GM12865 (cell line): ENCODE results near the gene COL26A1.

Experiments
- DNase-seq: peaks from one replicate; pipeline ENCODE4 v3.0.0; 2010; ENCODE audit warnings: low read depth
- H3K4me3 ChIP-seq: 2 replicates; pipeline ENCODE4 v1.5.1; 2011; ENCODE audit warnings: mild to moderate bottlenecking, low read depth, low read length, control low read depth
- TF ChIP-seq, protein P1 (sequence below): IDR thresholded peaks from 2 replicates; pipeline ENCODE4 v1.5.1; 2011; ENCODE audit warnings: low read length, control low read depth, low read depth, inconsistent platforms; ENCODE audit not compliant: insufficient read depth; ENCODE audit errors: missing control alignments

COL26A1 gene

DNA sequence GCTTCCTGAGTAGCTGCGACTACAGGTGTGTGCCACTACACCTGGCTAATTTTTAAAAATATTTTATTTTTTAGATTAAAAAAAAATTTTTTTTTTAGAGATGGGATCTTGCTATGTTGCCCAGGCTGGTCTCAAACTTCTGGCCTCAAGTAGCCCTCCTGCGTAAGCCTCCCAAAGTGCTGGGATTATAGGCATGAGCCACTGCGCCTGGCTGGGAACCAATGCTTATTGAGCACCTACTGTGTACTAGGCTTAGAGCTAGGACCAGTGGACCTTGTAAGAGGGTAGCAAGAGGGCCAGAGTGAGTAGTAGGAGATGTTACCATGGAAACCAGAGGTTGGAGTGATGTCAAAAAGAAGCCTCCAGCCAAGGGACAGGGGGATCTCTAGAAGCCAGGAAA lies 31.2 kb downstream of the COL26A1 start:
- H3K4me3 ChIP-seq, result no peak overlapping the region
- TF ChIP-seq, protein P1, sequence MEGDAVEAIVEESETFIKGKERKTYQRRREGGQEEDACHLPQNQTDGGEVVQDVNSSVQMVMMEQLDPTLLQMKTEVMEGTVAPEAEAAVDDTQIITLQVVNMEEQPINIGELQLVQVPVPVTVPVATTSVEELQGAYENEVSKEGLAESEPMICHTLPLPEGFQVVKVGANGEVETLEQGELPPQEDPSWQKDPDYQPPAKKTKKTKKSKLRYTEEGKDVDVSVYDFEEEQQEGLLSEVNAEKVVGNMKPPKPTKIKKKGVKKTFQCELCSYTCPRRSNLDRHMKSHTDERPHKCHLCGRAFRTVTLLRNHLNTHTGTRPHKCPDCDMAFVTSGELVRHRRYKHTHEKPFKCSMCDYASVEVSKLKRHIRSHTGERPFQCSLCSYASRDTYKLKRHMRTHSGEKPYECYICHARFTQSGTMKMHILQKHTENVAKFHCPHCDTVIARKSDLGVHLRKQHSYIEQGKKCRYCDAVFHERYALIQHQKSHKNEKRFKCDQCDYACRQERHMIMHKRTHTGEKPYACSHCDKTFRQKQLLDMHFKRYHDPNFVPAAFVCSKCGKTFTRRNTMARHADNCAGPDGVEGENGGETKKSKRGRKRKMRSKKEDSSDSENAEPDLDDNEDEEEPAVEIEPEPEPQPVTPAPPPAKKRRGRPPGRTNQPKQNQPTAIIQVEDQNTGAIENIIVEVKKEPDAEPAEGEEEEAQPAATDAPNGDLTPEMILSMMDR, result no peak
- DNase-seq, result no peak

DNA sequence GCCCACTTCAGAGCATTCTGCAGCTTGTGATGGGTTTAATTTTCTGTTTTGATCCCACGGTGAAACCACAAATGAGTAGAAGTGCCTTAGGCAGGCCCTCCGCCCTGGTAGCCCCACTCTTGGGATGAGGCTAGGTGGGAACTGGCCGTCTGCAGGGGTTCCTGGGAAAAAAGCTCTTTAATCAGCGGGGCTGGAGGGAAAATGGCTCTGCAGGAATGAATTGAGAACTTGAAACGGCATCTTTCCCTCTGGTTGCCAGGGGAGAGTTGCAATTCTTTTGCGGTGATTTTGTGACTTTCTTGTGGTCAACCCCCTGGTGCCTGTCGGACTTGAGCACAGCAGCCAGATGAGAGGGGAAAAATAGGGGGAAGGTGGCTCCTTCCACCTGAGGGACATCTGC lies 32.7 kb downstream of the COL26A1 start:
- peak; percentile 14 for DNase-seq
- H3K4me3 ChIP-seq, result no peak overlapping the region
- TF ChIP-seq, protein P1, result no peak

DNA sequence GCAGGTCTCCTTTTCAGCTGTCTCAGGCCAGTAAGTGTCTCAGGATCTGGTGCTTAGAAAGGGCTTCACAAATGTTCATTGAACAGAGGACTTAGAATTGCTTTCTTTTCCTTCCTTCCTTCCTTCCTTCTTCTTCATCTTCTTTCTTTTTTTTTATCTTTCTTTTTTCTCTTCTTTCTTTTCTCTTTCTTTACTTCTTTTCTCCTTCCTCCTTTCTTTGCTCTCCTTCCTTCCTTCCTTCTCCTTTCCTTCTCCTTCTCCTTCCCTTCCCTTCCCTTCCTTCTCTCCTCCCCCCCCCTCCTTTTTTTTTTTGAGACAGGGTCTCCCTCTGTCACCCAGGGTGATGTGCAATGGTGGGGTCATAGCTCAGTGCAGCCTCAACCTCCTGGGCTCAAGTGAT lies 34.6 kb downstream of the COL26A1 start:
- H3K4me3 ChIP-seq, result no peak overlapping the region
- TF ChIP-seq, protein P1, result no peak
- no peak for DNase-seq

DNA sequence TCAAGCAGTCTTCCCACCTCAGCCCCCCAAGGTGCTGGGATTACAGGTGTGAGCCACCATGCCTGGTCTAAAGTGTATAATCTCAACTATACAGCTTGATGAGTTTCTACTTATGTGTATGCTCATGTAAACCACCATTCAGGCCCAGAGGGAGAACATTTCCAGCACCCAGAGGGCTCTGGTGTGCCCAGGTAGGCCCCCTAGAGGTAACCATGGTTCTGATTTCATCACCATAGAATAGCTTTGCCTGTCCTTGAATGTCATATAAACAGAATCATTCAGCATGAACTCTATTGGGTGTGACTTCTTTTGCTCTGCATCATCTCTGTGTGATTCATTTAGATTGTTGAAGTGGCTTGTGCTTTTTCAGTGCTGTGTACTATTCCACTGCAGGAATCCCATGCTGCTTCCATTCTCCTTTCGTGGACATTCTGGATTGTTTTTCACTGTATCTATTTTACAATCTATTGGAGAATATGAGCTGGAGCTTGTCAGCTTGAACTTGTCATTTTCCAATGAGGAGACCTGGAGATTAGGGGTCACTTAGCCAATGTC lies 35.2 kb downstream of the COL26A1 start:
- H3K4me3 ChIP-seq, result no peak overlapping the region
- TF ChIP-seq, protein P1, result no peak
- no peak for DNase-seq

DNA sequence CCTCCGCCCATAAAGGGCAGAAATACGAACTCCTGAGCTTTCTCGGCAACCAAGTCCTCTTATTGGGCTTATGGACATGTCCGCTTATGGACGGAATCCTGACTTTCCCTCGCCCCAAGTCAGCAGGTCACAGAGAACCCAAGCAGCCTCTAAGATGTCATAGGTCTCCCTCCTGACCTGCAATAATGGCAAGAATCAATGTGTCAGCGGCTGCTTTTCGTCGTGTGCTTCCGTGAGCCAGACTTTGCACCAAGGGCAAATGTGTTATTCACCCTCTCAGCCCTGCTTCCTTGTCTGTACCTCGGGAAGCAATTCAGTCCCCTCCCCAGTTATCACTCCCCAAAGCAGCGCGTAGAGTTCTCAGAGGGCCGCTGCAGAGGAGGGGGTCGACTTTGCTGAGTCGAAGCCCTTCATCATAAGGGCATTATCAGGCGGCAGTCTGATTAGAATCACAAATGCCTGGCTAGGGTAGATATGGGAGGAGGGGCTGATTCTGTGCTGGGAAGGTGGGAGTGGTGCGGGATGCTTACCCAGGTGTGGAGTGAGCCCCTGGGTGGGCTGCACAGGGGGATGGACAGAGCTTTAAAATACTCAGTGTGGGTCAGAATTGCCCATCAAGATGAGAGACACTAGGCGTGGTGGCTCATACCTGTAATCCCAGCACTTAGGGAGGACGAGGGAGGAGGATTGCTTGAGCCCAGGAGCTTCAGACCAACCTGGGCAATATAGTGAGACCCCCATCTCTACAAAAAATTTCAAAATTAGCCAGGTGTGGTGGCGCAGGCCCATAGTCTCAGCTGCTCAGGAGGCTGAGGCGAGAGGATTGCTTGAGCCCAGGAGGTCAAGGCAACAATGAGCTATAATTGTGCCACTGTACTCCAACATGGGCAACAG lies 36.0 kb downstream of the COL26A1 start:
- no peak for DNase-seq
- H3K4me3 ChIP-seq, result no peak overlapping the region
- TF ChIP-seq, protein P1, result no peak

DNA sequence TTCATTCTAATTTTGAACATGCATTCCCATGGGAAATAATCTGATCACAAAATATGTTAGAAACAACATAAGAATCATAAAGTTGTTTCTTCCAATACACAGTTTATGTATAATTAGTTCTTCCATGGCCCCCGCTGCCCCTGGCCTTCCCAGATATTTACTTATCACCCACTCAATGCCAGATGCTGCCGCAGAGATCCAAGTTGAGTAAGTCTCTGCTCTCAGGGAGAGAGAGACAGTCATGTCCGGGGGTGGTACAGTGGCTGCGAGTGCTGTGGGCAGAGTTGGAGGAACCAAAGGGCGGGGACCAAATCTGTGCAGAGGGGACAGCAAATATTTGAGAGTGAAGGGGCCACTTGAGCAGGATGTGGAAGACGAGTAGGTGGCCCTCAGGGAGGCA lies 37.1 kb downstream of the COL26A1 start:
- no peak overlapping the region for H3K4me3 ChIP-seq
- no peak for DNase-seq
- TF ChIP-seq, protein P1, result no peak
